ENCODE measurements around the gene CAMK2B. TPM values are rescaled to one million over a fixed set of nuclear protein-coding genes. Genes with fewer than 3 reads are reported as not detected.

The CAMK2B gene
- polyA plus RNA-seq, 3 donors = 0.13 TPM; not detected in 2

- H3K9me3 ChIP-seq (replicated peaks in 1 of 2; ENCODE audit: control insufficient read depth in 1 of 2, insufficient read depth in 1 of 2, low read length in 2 of 2) = no peaks in the 10 kb centered on the region
These were observed 61.0 kb downstream of the CAMK2B start for GRCh38 chr7:44264221-44264931.

More at GRCh38 chr7:44264221-44264931, 61.0 kb downstream of the CAMK2B start:
- intact Hi-C loops (cut with micrococcal nuclease) = no loop called here
- Mint-ChIP-seq H3K36me3 (no peaks in the 10 kb centered on the region), H3K9me3 (peaks cover 0 to 2% (median 0%) of the 10 kb centered on the region in 7 donors), H3K4me3 (no peak overlapping the region), H3K27me3 (ENCODE audit: low read depth in 3 of 3) (peaks cover 0 to 7% (median 0%) of the 10 kb centered on the region in 3 donors), H3K4me1 (no peaks in the 10 kb centered on the region), H3K27ac (no peak overlapping the region)
- Histone ChIP-seq H4K20me1 (ENCODE audit: insufficient read depth, low read length) (no peaks in the 10 kb centered on the region), H3K79me2 (ENCODE audit: insufficient read depth, low read length) (no peaks in the 10 kb centered on the region), H3K9ac (ENCODE audit: insufficient read depth, low read length, poor library complexity, severe bottlenecking) (no peak overlapping the region), H3K27me3 (ENCODE audit: control insufficient read depth in 2 of 2, insufficient read depth in 2 of 2, low read length in 2 of 2) (no peaks in the 10 kb centered on the region), H3K4me1 (ENCODE audit: control insufficient read depth in 1 of 2, insufficient read depth in 2 of 2, low read length in 2 of 2) (no peaks in the 10 kb centered on the region), H2AFZ (ENCODE audit: insufficient read depth, low read depth, low read length, poor library complexity, severe bottlenecking) (no peak overlapping the region), H3K27ac (ENCODE audit: low read depth in 1 of 2, low read length in 2 of 2) (no peak overlapping the region), H3K4me3 (replicated peaks in 1 of 3; ENCODE audit: low read depth in 2 of 3, low read length in 3 of 3) (no peak overlapping the region), H3K4me2 (replicated peaks; ENCODE audit: extremely low read depth, low read length, poor library complexity, severe bottlenecking) (no peak overlapping the region), H3K36me3 (replicated peaks in 1 of 2; ENCODE audit: control insufficient read depth in 1 of 2, insufficient read depth in 2 of 2, low read length in 2 of 2) (no peaks in the 10 kb centered on the region)
- TF ChIP-seq CTCF (IDR thresholded peaks at IDR 0.05) = no peak
- 32% methylated on average over 5 of the region's 11 CpGs for WGBS (ENCODE audit: insufficient coverage)
- no peak for DNase-seq

Data from CD14-positive monocyte (primary cell).